ENCODE measurements around the gene SLC5A11.

The SLC5A11 gene

GRCh38 chr16:24921229-24921628 is 75.5 kb downstream of the SLC5A11 start:
- no peak for DNase-seq

- no peak for DNase-seq
Measured at GRCh38 chr16:24925163-24925562, 79.4 kb downstream of the SLC5A11 start.

- DNase-seq = no peak
Measured at GRCh38 chr16:24929409-24929808, 83.6 kb downstream of the SLC5A11 start.

- DNase-seq = no peak
Measured at GRCh38 chr16:24930440-24930839, 84.7 kb downstream of the SLC5A11 start.

GRCh38 chr16:24931091-24931490 is 85.3 kb downstream of the SLC5A11 start:
- no peak for DNase-seq

GRCh38 chr16:24935336-24935735 is 89.6 kb downstream of the SLC5A11 start:
- no peak for DNase-seq

- no peak for DNase-seq
Measured at GRCh38 chr16:24936151-24936550, 90.4 kb downstream of the SLC5A11 start.

GRCh38 chr16:24939224-24939623 is 93.5 kb downstream of the SLC5A11 start:
- no peak for DNase-seq

GRCh38 chr16:24939738-24940137 is 94.0 kb downstream of the SLC5A11 start:
- DNase-seq = no peak

- no peak for DNase-seq
Measured at GRCh38 chr16:24943471-24943870, 97.7 kb downstream of the SLC5A11 start.

- DNase-seq = no peak
Measured at GRCh38 chr16:24944206-24944605, 98.4 kb downstream of the SLC5A11 start.

GRCh38 chr16:24946155-24946554 is 100.4 kb downstream of the SLC5A11 start:
- DNase-seq = no peak

GRCh38 chr16:24950275-24950674 is 104.5 kb downstream of the SLC5A11 start:
- DNase-seq = no peak

GRCh38 chr16:24953306-24953705 is 107.5 kb downstream of the SLC5A11 start:
- no peak for DNase-seq

- DNase-seq = no peak
Measured at GRCh38 chr16:24953721-24954120, 108.0 kb downstream of the SLC5A11 start.

GRCh38 chr16:24954137-24954536 is 108.4 kb downstream of the SLC5A11 start:
- no peak for DNase-seq

GRCh38 chr16:24955975-24956731 is 110.4 kb downstream of the SLC5A11 start:
- no peak for DNase-seq

GRCh38 chr16:24957887-24958286 is 112.1 kb downstream of the SLC5A11 start:
- DNase-seq = no peak

Data from activated gamma-delta T cell (primary cell).